Activated T-helper 1 cell treated with anti-CD3 and anti-CD28 coated beads, Interleukin-2, amount 50 U/mL, for 16 hours (primary cell): Measurements from ENCODE around the gene ZFP62.
A peak's percentile ranks its signal among the peaks of the same experiment; 100 is the strongest.

Experiments
- DNase-seq, 2 donors: peaks; one replicate each; pipeline ENCODE4 v3.0.0-alpha.2; 2020; ENCODE audit warnings: low read depth in 1 of 2, low spot score in 1 of 2

Gene ZFP62

GRCh38 chr5:180811623-180812124 is 49.4 kb downstream of the ZFP62 start:
- no peak for DNase-seq

- DNase-seq, result no peak
Measured at GRCh38 chr5:180810959-180811622, 50.0 kb downstream of the ZFP62 start.

GRCh38 chr5:180810210-180810958 is 50.7 kb downstream of the ZFP62 start:
- DNase-seq, result peak; percentile 92 to 95

GRCh38 chr5:180809403-180810209 is 51.5 kb downstream of the ZFP62 start:
- DNase-seq, result peak; percentile 56 to 75

- DNase-seq, result no peak
Measured at GRCh38 chr5:180808461-180809000, 52.5 kb downstream of the ZFP62 start.

GRCh38 chr5:180807654-180808414 is 53.2 kb downstream of the ZFP62 start:
- DNase-seq, result no peak

GRCh38 chr5:180807046-180807445 is 54.0 kb downstream of the ZFP62 start:
- no peak for DNase-seq

- DNase-seq, result no peak
Measured at GRCh38 chr5:180806351-180807011, 54.6 kb downstream of the ZFP62 start.

GRCh38 chr5:180804129-180804618 is 56.9 kb downstream of the ZFP62 start:
- DNase-seq, result no peak

GRCh38 chr5:180803181-180804128 is 57.6 kb downstream of the ZFP62 start:
- peak; percentile 64 to 70 for DNase-seq

GRCh38 chr5:180802325-180803180 is 58.5 kb downstream of the ZFP62 start, which contains the start of gene MGAT1:
Gene MGAT1 (minus strand): TSS chr5:180802806. CDS start chr5:180792971, 9,835 bp downstream.
- DNase-seq, result peak; percentile 55 to 69

GRCh38 chr5:180801596-180802324 is 59.3 kb downstream of the ZFP62 start:
- no peak for DNase-seq

- no peak for DNase-seq
Measured at GRCh38 chr5:180799902-180800801, 60.9 kb downstream of the ZFP62 start.

- DNase-seq, result no peak
Measured at GRCh38 chr5:180799194-180799593, 61.9 kb downstream of the ZFP62 start.

- DNase-seq, result no peak
Measured at GRCh38 chr5:180798193-180798592, 62.9 kb downstream of the ZFP62 start.
